HCT116 (cell line): ENCODE results near the gene CEP72.
"Not testable (repeated sequence)": the region's sequence is repeated elsewhere in the genome, so short reads cannot be mapped to it uniquely, and the experiment has no call there.

Experiments
- CEBPB ChIP-seq: IDR thresholded peaks from 2 replicates; pipeline ENCODE4 v1.6.1; 2012; ENCODE audit warnings: low read depth
- CTCF ChIP-seq, 3 experiments: fragments of 200-600 bp in 1 of 3; sonication (generic) in 1 of 3; IDR thresholded peaks in 2 of 3; conservative IDR thresholded peaks in 1 of 3; 2 replicates each; pipeline ENCODE4 v1.5.1; 2012 to 2017; ENCODE audit warnings: low read depth in 2 of 3, low read length in 2 of 3, antibody characterized with exemption in 1 of 3, borderline replicate concordance in 1 of 3, control low read depth in 1 of 3, mild to moderate bottlenecking in 1 of 3, mixed read lengths in 1 of 3, mixed run types in 1 of 3, moderate library complexity in 1 of 3; ENCODE audit not compliant: insufficient read depth in 1 of 3
- ELF1 ChIP-seq: IDR thresholded peaks from 2 replicates; pipeline ENCODE4 v1.6.1; 2012; ENCODE audit warnings: low read depth, borderline replicate concordance
- EZH2 ChIP-seq: fragments of 200-600 bp; sonication (generic); IDR thresholded peaks from 2 replicates; pipeline ENCODE4 v1.6.1; 2017; ENCODE audit warnings: antibody characterized with exemption, mixed run types
- POLR2A ChIP-seq: IDR thresholded peaks from 2 replicates; pipeline ENCODE4 v1.7.0; 2011; ENCODE audit warnings: borderline replicate concordance; ENCODE audit not compliant: insufficient read depth, insufficient read length; ENCODE audit errors: extremely low read depth
- POLR2AphosphoS5 ChIP-seq: IDR thresholded peaks from 2 replicates; pipeline ENCODE4 v1.6.1; 2011; ENCODE audit warnings: mild to moderate bottlenecking, low read depth, low read length, moderate library complexity
- RAD21 ChIP-seq: IDR thresholded peaks from 2 replicates; pipeline ENCODE4 v1.6.1; 2012; ENCODE audit warnings: low read depth, mild to moderate bottlenecking
- SP1 ChIP-seq: IDR thresholded peaks from 2 replicates; pipeline ENCODE4 v1.6.1; 2012; ENCODE audit warnings: low read depth
- SRF ChIP-seq: IDR thresholded peaks from 2 replicates; pipeline ENCODE4 v1.6.1; 2012; ENCODE audit warnings: low read depth
- YY1 ChIP-seq: IDR thresholded peaks from 2 replicates; pipeline ENCODE4 v1.6.1; 2011; ENCODE audit warnings: low read length, low read depth, moderate library complexity, mild to moderate bottlenecking; ENCODE audit not compliant: insufficient replicate concordance; ENCODE audit errors: extremely low read depth
- ZNF274 ChIP-seq: fragments of 200-500 bp; sonication (Bioruptor generic); IDR thresholded peaks from 2 replicates; pipeline ENCODE4 v1.6.1; 2014; ENCODE audit warnings: mild to moderate bottlenecking, low read depth, low read length, inconsistent platforms
- TF ChIP-seq, protein P1 (sequence below): IDR thresholded peaks from 2 replicates; pipeline ENCODE4 v1.6.1; 2012

DNA sequence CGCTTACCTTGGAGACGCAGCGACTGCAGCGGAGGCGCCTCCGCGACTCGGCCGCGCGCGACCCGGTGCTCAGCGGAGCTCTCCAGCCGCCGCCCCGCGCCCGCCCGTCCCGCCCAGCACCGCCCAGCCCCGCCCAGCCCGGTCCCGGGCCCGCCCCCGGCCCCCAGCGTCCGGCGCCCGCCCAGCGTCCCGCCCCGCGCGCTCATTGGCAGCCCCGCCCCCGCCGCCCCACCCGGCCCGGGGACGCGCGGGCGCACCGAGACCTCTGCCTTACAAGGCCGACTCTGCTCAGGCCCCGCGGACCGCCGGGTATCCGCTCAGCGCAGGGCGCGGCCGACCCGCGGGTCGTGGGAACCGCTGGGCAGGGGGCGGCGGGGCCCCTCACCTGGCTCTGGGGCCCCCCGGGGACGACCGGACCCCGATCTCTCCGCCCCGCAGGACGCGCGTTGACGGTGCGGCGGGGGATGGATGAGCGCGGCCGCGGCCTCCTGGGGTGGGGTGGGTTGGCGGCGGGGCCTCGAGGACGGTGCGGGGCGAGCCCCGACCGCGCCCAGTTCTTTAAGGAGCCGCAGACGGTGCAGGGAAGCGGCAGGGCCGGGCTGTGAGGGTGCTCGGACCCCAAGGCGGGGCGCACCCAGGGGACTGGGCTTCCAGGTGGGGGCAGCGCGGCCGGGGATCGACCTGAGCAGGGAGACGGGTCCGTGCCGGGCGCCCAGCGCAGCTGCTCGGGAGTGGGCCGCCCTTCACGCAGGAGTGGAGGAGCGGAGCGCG is 81.3 kb downstream of the CEP72 start, which contains the start of gene TPPP:
- TF ChIP-seq EZH2; RAD21; POLR2A; CTCF (IDR thresholded peaks at IDR 0.05 in 2 of 3, conservative IDR thresholded peaks at IDR 0.05 in 1 of 3; ENCODE audit: borderline replicate concordance in 1 of 3, insufficient read depth in 1 of 3, low read depth in 2 of 3, low read length in 2 of 3); YY1; ELF1; SRF; SP1; ZNF274; CEBPB: not testable (repeated sequence)
- peak; percentile 69 for TF ChIP-seq POLR2AphosphoS5
- TF ChIP-seq, protein P1, sequence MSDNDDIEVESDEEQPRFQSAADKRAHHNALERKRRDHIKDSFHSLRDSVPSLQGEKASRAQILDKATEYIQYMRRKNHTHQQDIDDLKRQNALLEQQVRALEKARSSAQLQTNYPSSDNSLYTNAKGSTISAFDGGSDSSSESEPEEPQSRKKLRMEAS: not testable (repeated sequence)
